Mesendoderm (in vitro differentiated cells): ENCODE data around the gene RAD18.
A peak's percentile ranks its signal among the peaks of the same experiment; 100 is the strongest.

Experiments
- DNase-seq: peaks from one replicate; pipeline ENCODE4 v3.0.0; 2013
- H2AK5ac ChIP-seq: 2 replicates; pipeline ENCODE4 v1.6.1; 2013; ENCODE audit warnings: low read length, inconsistent platforms
- H2BK120ac ChIP-seq: 2 replicates; pipeline ENCODE4 v1.6.1; 2013; ENCODE audit warnings: low read depth, mild to moderate bottlenecking, low read length, moderate library complexity, mixed read lengths
- H2BK15ac ChIP-seq: replicated peaks from 2 replicates; pipeline ENCODE4 v1.6.1; 2013; ENCODE audit warnings: low read depth, mild to moderate bottlenecking, moderate library complexity
- H2BK5ac ChIP-seq: 2 replicates; pipeline ENCODE4 v1.6.1; 2013; ENCODE audit warnings: low read length, inconsistent platforms
- H3K18ac ChIP-seq: 2 replicates; pipeline ENCODE4 v1.6.1; 2013; ENCODE audit warnings: mild to moderate bottlenecking, low read length, mixed read lengths
- H3K23ac ChIP-seq: one replicate; pipeline ENCODE4 v1.6.1; 2013; ENCODE audit warnings: low read length
- H3K27ac ChIP-seq: 2 replicates; pipeline ENCODE4 v1.5.1; 2013; ENCODE audit warnings: low read depth, mild to moderate bottlenecking, inconsistent platforms, low read length, moderate library complexity
- H3K27me3 ChIP-seq: 2 replicates; pipeline ENCODE4 v1.6.1; 2013; ENCODE audit warnings: low read length, control low read depth, mild to moderate bottlenecking, inconsistent platforms; ENCODE audit not compliant: insufficient read depth, poor library complexity
- H3K36me3 ChIP-seq: 2 replicates; pipeline ENCODE4 v1.6.1; 2013; ENCODE audit warnings: low read length, inconsistent platforms; ENCODE audit not compliant: control insufficient read depth, insufficient read depth
- H3K4ac ChIP-seq: one replicate; pipeline ENCODE4 v1.6.1; 2013; ENCODE audit warnings: low read depth, mild to moderate bottlenecking, low read length, moderate library complexity
- H3K4me1 ChIP-seq: 2 replicates; pipeline ENCODE4 v1.6.1; 2013; ENCODE audit warnings: low read depth, low read length, inconsistent platforms; ENCODE audit not compliant: control insufficient read depth
- H3K4me2 ChIP-seq: 2 replicates; pipeline ENCODE4 v1.6.1; 2013; ENCODE audit warnings: low read length
- H3K4me3 ChIP-seq: 2 replicates; pipeline ENCODE4 v1.5.1; 2013; ENCODE audit warnings: mild to moderate bottlenecking, low read length
- H3K56ac ChIP-seq: one replicate; pipeline ENCODE4 v1.6.1; 2013; ENCODE audit warnings: low read length
- H3K79me1 ChIP-seq: 2 replicates; pipeline ENCODE4 v1.6.1; 2013; ENCODE audit warnings: low read length, inconsistent platforms
- H3K79me2 ChIP-seq: 2 replicates; pipeline ENCODE4 v1.6.1; 2013; ENCODE audit warnings: mild to moderate bottlenecking, low read length; ENCODE audit not compliant: control insufficient read depth, insufficient read depth
- H3K9ac ChIP-seq: 2 replicates; pipeline ENCODE4 v1.6.1; 2013; ENCODE audit warnings: low read length, inconsistent platforms
- H4K5ac ChIP-seq: one replicate; pipeline ENCODE4 v1.6.1; 2013; ENCODE audit warnings: low read length
- H4K8ac ChIP-seq: one replicate; pipeline ENCODE4 v1.6.1; 2013; ENCODE audit warnings: low read depth, mild to moderate bottlenecking, control low read depth, low read length, moderate library complexity
- WGBS: extraction: QIAGEN DNeasy Blood & Tissue Kit; methylation state at CpG from one replicate; pipeline ENCODE4 v1.1.7; 2013; ENCODE audit warnings: low lambda C conversion rate, missing lambda C conversion rate; ENCODE audit not compliant: insufficient coverage; ENCODE audit errors: extremely low coverage; 5-methylcytosine and 5-hydroxymethylcytosine counted together

RAD18 gene

GRCh38 chr3:8891303-8891702 lies 72.0 kb downstream of the RAD18 start:
- Histone ChIP-seq H4K5ac (no peak overlapping the region), H3K4me1 (no peaks in the 10 kb centered on the region), H3K27ac (no peak overlapping the region), H3K79me1 (no peaks in the 10 kb centered on the region), H3K23ac (no peak overlapping the region), H3K18ac (no peak overlapping the region), H3K79me2 (no peaks in the 10 kb centered on the region), H3K56ac (no peak overlapping the region), H2BK15ac (no peak overlapping the region), H3K27me3 (no peaks in the 10 kb centered on the region), H2BK120ac (no peak overlapping the region), H3K36me3 (no peaks in the 10 kb centered on the region), H3K4me2 (no peak overlapping the region), H2AK5ac (no peak overlapping the region), H3K4me3 (no peak overlapping the region), H2BK5ac (no peak overlapping the region), H3K9ac (no peak overlapping the region), H3K4ac (no peak overlapping the region), H4K8ac (no peak overlapping the region)
- DNase-seq = no peak

DNA sequence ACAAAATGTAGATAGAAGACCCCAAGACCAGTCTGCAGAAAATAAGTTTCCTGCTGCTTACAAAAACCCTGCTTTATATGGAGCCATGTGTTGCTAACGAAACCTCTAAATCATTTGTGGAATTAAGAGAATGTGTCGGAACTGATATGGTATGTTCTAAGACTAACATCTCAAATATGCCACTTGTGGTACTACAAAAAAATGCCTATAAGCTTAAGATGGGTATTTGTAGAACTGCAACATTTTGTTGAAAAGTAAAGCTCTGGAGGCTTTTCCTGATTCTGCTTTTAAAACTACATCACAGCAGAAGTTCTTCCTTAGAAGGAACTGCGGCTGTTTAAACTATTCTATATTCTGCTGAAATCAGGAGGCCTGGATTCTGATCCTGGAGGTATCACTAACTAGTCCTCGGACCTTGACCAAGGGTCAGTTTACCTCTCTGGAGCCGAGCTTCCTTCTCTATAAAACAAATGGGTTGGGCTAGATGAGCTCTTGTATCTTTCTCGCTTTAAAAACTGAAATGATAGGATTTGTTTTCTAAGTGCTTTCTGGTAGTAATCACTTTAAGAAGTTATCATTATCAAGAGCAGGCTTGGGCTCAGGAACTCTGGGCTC lies 74.9 kb downstream of the RAD18 start:
- H3K79me1 ChIP-seq = no peaks in the 10 kb centered on the region
- H3K23ac ChIP-seq = no peak overlapping the region
- no peak overlapping the region for H2BK15ac ChIP-seq
- H3K9ac ChIP-seq = no peak overlapping the region
- no peak overlapping the region for H3K4me3 ChIP-seq
- H4K5ac ChIP-seq = no peak overlapping the region
- H3K36me3 ChIP-seq = no peaks in the 10 kb centered on the region
- DNase-seq = no peak
- H3K18ac ChIP-seq = peak overlapping the region; percentile 71
- H2BK5ac ChIP-seq = no peak overlapping the region
- no peak overlapping the region for H4K8ac ChIP-seq
- H3K4me1 ChIP-seq = no peaks in the 10 kb centered on the region
- H3K4me2 ChIP-seq = no peak overlapping the region
- no peaks in the 10 kb centered on the region for H3K79me2 ChIP-seq
- H2BK120ac ChIP-seq = no peak overlapping the region
- no peaks in the 10 kb centered on the region for H3K27me3 ChIP-seq
- no peak overlapping the region for H3K4ac ChIP-seq
- H3K56ac ChIP-seq = no peak overlapping the region
- H2AK5ac ChIP-seq = no peak overlapping the region
- no CpG with 5 or more reads among the region's 6 CpGs for WGBS
- no peak overlapping the region for H3K27ac ChIP-seq

DNA sequence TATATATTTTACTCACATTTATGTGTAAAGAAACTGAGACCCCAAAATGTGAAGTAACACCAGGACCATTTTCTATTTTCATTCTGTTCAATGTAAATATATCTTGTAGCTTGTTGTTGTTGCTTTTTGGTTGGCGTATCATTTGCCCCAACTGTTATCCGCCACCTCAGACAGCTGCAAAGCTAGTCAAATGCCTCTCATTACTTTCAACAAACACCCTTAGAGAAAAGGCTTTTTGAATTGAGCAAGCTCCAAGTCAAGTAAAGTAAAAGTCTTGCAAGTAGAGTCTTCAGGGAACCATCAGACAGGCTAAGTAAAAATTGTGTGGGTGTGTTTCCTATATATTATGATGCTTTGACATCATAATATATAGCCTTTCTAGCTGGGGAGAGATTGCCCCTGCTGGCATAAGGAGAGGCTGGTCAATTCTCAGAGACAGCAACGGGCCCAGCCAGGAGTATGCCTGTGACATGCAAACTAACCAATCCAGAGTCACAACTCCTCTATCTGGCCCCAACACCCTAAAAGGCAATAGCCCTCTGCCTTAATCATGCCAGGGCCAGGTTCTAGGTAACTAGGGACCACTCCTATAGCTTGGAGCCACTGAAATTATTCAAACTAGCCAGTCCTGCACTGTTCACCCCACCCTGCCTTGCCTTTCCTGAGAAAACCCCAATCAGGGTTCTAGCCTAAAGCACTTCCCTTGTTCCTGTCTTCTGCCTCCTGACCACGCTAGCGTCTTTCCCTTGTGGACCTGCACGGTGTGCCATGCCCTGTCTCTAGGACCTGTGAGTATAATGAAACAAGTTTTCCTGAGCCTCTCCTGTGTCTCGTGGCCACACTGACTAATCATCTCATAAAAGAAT lies 75.6 kb downstream of the RAD18 start:
- no peak overlapping the region for H3K27ac ChIP-seq

DNA sequence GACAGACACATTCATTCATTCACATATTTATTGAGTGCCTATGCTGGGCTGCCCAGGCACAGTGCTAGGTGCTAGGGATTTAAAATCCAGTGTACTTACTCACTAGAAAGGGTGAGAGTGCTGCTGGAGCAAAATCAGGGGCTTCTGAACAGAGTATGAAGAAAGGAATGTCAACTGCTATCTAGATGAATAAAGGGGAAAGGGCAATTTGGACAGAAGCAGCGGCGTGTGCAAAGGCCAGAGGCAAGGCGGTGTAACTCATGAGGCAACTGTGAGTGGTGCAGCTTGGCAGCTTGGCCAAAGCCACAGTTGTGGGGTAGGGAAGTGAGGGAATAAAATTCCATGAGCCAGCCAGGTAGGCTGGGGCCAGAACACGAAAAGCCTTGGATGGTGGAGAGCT lies 76.7 kb downstream of the RAD18 start:
- Histone ChIP-seq H3K4ac (no peak overlapping the region), H3K27me3 (no peaks in the 10 kb centered on the region), H3K79me1 (no peaks in the 10 kb centered on the region), H2BK120ac (no peak overlapping the region), H3K4me1 (peaks cover 7% of the 10 kb centered on the region), H2BK15ac (no peak overlapping the region), H3K36me3 (no peaks in the 10 kb centered on the region), H3K23ac (no peak overlapping the region), H3K9ac (no peak overlapping the region), H4K5ac (no peak overlapping the region), H4K8ac (no peak overlapping the region), H3K4me2 (no peak overlapping the region), H3K79me2 (no peaks in the 10 kb centered on the region), H2AK5ac (no peak overlapping the region), H3K27ac (no peak overlapping the region), H3K18ac (no peak overlapping the region), H2BK5ac (no peak overlapping the region), H3K56ac (no peak overlapping the region), H3K4me3 (no peak overlapping the region)
- DNase-seq = no peak
- no CpG with 5 or more reads among the region's 4 CpGs for WGBS

More for the DNA sequence above, 75.6 kb downstream of the RAD18 start:
- no peaks in the 10 kb centered on the region for H3K79me2 ChIP-seq
- no peak overlapping the region for H2BK5ac ChIP-seq
- no peak overlapping the region for H4K8ac ChIP-seq
- no peak overlapping the region for H3K4me2 ChIP-seq
- H4K5ac ChIP-seq = no peak overlapping the region
- no peak overlapping the region for H3K9ac ChIP-seq
- DNase-seq = no peak
- H2AK5ac ChIP-seq = no peak overlapping the region
- H3K4ac ChIP-seq = no peak overlapping the region
- no peak overlapping the region for H3K4me3 ChIP-seq
- H3K4me1 ChIP-seq = peaks cover 1% of the 10 kb centered on the region
- no peak overlapping the region for H3K23ac ChIP-seq
- peak overlapping the region; percentile 71 for H3K18ac ChIP-seq
- no CpG with 5 or more reads among the region's 7 CpGs for WGBS
- no peak overlapping the region for H2BK120ac ChIP-seq
- H3K79me1 ChIP-seq = no peaks in the 10 kb centered on the region
- H2BK15ac ChIP-seq = no peak overlapping the region
- no peaks in the 10 kb centered on the region for H3K36me3 ChIP-seq
- H3K56ac ChIP-seq = no peak overlapping the region
- no peaks in the 10 kb centered on the region for H3K27me3 ChIP-seq

DNA sequence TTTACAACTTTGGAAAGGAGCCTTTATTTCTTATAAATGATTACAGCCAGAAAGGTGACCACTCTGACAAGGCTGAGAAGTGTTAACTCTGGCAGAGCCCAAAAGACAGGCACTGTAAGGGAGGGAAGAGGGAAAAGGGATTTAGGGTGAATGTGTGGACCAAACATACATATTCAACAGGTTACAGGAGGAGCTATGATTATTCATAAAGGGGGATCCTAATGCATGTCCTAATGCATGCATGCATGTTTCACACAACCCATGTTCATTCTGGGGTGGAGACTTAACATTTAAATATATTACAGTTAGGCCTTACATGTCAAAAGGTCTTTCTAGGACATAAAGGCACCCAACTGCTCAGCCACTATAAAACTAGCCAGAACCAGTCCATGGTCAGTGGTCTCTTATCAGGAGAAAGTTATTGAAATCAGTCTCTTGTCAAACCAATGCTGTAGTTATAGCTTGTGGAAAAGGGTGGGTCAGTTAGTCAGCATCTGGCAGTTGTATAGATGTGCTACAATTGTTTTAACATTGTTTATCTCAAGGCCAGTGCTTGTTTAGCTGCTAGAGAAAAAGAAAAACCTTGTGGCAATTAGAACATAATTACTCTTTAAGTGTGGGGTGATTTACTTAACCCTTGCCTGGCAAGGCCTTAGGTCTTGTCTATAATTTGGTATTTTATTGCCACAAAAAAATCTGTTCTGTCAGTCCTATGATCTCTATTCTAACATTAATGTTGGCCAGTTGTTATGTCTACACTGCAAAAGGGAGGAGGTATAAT lies 77.5 kb downstream of the RAD18 start:
- Histone ChIP-seq H3K27me3 (no peaks in the 10 kb centered on the region), H3K27ac (no peak overlapping the region), H3K18ac (no peak overlapping the region), H3K36me3 (no peaks in the 10 kb centered on the region), H2BK5ac (peak overlapping the region; percentile 45), H3K79me2 (no peaks in the 10 kb centered on the region), H3K4me2 (no peak overlapping the region), H2BK15ac (no peak overlapping the region), H3K23ac (no peak overlapping the region), H2BK120ac (no peak overlapping the region), H3K9ac (no peak overlapping the region), H3K4me1 (peaks cover 7% of the 10 kb centered on the region), H3K79me1 (no peaks in the 10 kb centered on the region), H2AK5ac (no peak overlapping the region), H4K5ac (no peak overlapping the region), H3K56ac (peak overlapping the region; percentile 59), H4K8ac (no peak overlapping the region), H3K4me3 (no peak overlapping the region), H3K4ac (no peak overlapping the region)
- DNase-seq = no peak
